ENCODE measurements around the gene SPSB3.
"Not testable (repeated sequence)": the region's sequence is repeated elsewhere in the genome, so short reads cannot be mapped to it uniquely, and the experiment has no call there.

SPSB3 gene

GRCh38 chr16:1816396-1817275 lies 34.3 kb upstream of the SPSB3 start:
- no peak for DNase-seq (ENCODE audit: low read depth)

- no peak for DNase-seq (ENCODE audit: low read depth)
These were observed 33.1 kb upstream of the SPSB3 start for GRCh38 chr16:1815461-1815860.

- DNase-seq (ENCODE audit: low read depth), result peak; percentile 40
These were observed 30.4 kb upstream of the SPSB3 start for GRCh38 chr16:1812732-1813163.

GRCh38 chr16:1810536-1810935 lies 28.2 kb upstream of the SPSB3 start:
- DNase-seq (ENCODE audit: low read depth), result no peak

- no peak for DNase-seq (ENCODE audit: low read depth)
These were observed 27.7 kb upstream of the SPSB3 start for GRCh38 chr16:1810106-1810505.

- DNase-seq (ENCODE audit: low read depth), result no peak
These were observed 27.0 kb upstream of the SPSB3 start for GRCh38 chr16:1809281-1809801.

- DNase-seq (ENCODE audit: low read depth), result no peak
These were observed 26.3 kb upstream of the SPSB3 start for GRCh38 chr16:1808691-1809090.

- no peak for DNase-seq (ENCODE audit: low read depth)
These were observed 25.3 kb upstream of the SPSB3 start for GRCh38 chr16:1807626-1808025.

- no peak for DNase-seq (ENCODE audit: low read depth)
These were observed 18.3 kb upstream of the SPSB3 start for GRCh38 chr16:1800701-1801100.

- not testable (repeated sequence) for DNase-seq (ENCODE audit: low read depth)
These were observed 16.9 kb upstream of the SPSB3 start for GRCh38 chr16:1799263-1799662.

- DNase-seq (ENCODE audit: low read depth), result no peak
These were observed 12.7 kb upstream of the SPSB3 start for GRCh38 chr16:1794908-1795666.

- DNase-seq (ENCODE audit: low read depth), result no peak
These were observed 12.0 kb upstream of the SPSB3 start for GRCh38 chr16:1794221-1794871.

- no peak for DNase-seq (ENCODE audit: low read depth)
These were observed 11.3 kb upstream of the SPSB3 start, which contains the start of gene IGFALS for GRCh38 chr16:1793578-1794220. TSS of gene IGFALS (minus strand) at chr16:1793705. CDS start at chr16:1793652, 53 bp downstream.

- no peak for DNase-seq (ENCODE audit: low read depth)
These were observed 10.6 kb upstream of the SPSB3 start for GRCh38 chr16:1792836-1793577.

- DNase-seq (ENCODE audit: low read depth), result no peak
These were observed 9.8 kb upstream of the SPSB3 start for GRCh38 chr16:1791943-1792812.

GRCh38 chr16:1791256-1791942 lies 9.0 kb upstream of the SPSB3 start:
- DNase-seq (ENCODE audit: low read depth), result no peak

- no peak for DNase-seq (ENCODE audit: low read depth)
These were observed 8.4 kb upstream of the SPSB3 start for GRCh38 chr16:1790611-1791255.

GRCh38 chr16:1790261-1790610 lies 7.9 kb upstream of the SPSB3 start:
- DNase-seq (ENCODE audit: low read depth), result no peak

- no peak for DNase-seq (ENCODE audit: low read depth)
These were observed 7.3 kb upstream of the SPSB3 start for GRCh38 chr16:1789643-1790045.

All from stromal cell of bone marrow (primary cell).